NCI-H1048 (cell line): ENCODE results near the gene PIPOX.

Source experiments
- DNase-seq: peaks from one replicate; lab custom pipeline; 2025; lab: John Stamatoyannopoulos, UW

Gene PIPOX

GRCh38 chr17:29099527-29099926, 56.6 kb downstream of the PIPOX start:
- DNase-seq: no peak

- no peak for DNase-seq
Observed at GRCh38 chr17:29100296-29100695, 57.4 kb downstream of the PIPOX start.

GRCh38 chr17:29102046-29102445, 59.1 kb downstream of the PIPOX start:
- no peak for DNase-seq

GRCh38 chr17:29102741-29103181, 59.8 kb downstream of the PIPOX start:
- DNase-seq: no peak

- DNase-seq: no peak
Observed at GRCh38 chr17:29103341-29103740, 60.4 kb downstream of the PIPOX start.
